Measurements from ENCODE around the gene PDE6B. TPM values are rescaled to one million over a fixed set of nuclear protein-coding genes. Genes with fewer than 3 reads are reported as not detected.

The PDE6B gene
- total RNA-seq, 1 experiment from 2014 or later, result 10.8 TPM

DNA sequence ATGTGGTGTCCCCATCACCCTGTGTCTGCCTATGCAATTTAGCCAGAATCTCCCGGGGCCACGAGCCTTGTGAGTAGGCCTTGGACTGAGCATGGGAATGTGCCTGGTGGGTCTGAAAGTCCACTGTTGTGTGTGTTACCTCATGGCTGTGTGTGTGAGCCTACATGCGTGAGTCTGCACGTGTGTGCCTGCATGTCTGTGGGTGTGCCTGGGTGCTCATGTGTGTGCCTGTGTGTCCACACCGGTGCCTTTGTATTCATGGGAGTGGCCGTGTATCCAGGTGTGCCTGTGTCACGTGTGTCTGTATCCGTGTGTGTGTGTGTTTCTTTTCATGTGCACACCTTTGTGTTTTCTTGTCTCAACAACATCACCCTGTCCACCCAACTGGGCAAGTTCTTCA lies 34.5 kb downstream of the PDE6B start:
- no peaks in the 10 kb centered on the region for H3K9me3 ChIP-seq (ENCODE audit: control insufficient read depth, low read depth, low read length)
- H2BK15ac ChIP-seq (ENCODE audit: low read depth, low read length), result no peak overlapping the region
- H3T11ph ChIP-seq (ENCODE audit: low read length), result no peak overlapping the region
- no peak overlapping the region for H3K27ac Mint-ChIP-seq
- H3K4me3 Mint-ChIP-seq, result no peak overlapping the region
- no CpG with 5 or more reads among the region's 8 CpGs for WGBS (ENCODE audit: extremely low coverage, insufficient read length, low lambda C conversion rate)
- H2BK12ac ChIP-seq (ENCODE audit: insufficient read length, low read depth, low read length), result no peak overlapping the region
- H3K9ac ChIP-seq (ENCODE audit: extremely low read depth, insufficient read length, low read length), result no peak overlapping the region
- no peaks in the 10 kb centered on the region for H3K79me2 ChIP-seq (ENCODE audit: insufficient read depth, low read length)
- H3K27ac ChIP-seq (ENCODE audit: insufficient read length, low read depth, low read length), result no peak overlapping the region
- no peak overlapping the region for H2AK5ac ChIP-seq (ENCODE audit: insufficient read length, low read length)
- no peak overlapping the region for H2BK5ac ChIP-seq (ENCODE audit: insufficient read length, low read length)
- H3K18ac ChIP-seq (ENCODE audit: insufficient read length, low read depth, low read length), result no peak overlapping the region
- peaks cover 2% of the 10 kb centered on the region; the same call in 1 of the 2 replicates for H3K27me3 Mint-ChIP-seq (ENCODE audit: low read depth)
- no peak overlapping the region for H2BK120ac ChIP-seq (ENCODE audit: low read depth, low read length, poor library complexity, severe bottlenecking)
- no peak for DNase-seq
- peaks cover 2% of the 10 kb centered on the region for H3K23me2 ChIP-seq (ENCODE audit: insufficient read length, low read depth, low read length, poor library complexity, severe bottlenecking)
- H3K36me3 Mint-ChIP-seq (ENCODE audit: insufficient read depth in 1 of 3, low read depth in 3 of 3), result peaks cover 0 to 2% (median 0%) of the 10 kb centered on the region in 3 experiments; a peak in 4 of 7 replicates
- no peak overlapping the region for H4K91ac ChIP-seq (ENCODE audit: insufficient read length, low read depth, low read length)
- H3K9me3 Mint-ChIP-seq, result no peaks in the 10 kb centered on the region; a peak in 1 of 5 replicates
- H3K79me1 ChIP-seq (ENCODE audit: insufficient read depth, low read depth, low read length, poor library complexity, severe bottlenecking), result no peaks in the 10 kb centered on the region
- no peak overlapping the region for H4K5ac ChIP-seq (ENCODE audit: insufficient read length, low read depth, low read length)
- no peak overlapping the region for H3K23ac ChIP-seq (ENCODE audit: insufficient read length, low read depth, low read length)
- H2AFZ ChIP-seq (ENCODE audit: low read length), result no peak overlapping the region
- H4K8ac ChIP-seq (replicated peaks; ENCODE audit: insufficient read length, low read depth, low read length), result no peak overlapping the region
- H3K14ac ChIP-seq (ENCODE audit: insufficient read depth, low read length), result no peak overlapping the region
- no peak overlapping the region for H3K56ac ChIP-seq (ENCODE audit: insufficient read length, low read depth, low read length)
- no peak overlapping the region for H2BK20ac ChIP-seq (ENCODE audit: low read depth, low read length, poor library complexity, severe bottlenecking)
- no peak for TF ChIP-seq CTCF (conservative IDR thresholded peaks at IDR 0.05)
- H3K4me1 ChIP-seq (ENCODE audit: insufficient read depth, low read length), result no peaks in the 10 kb centered on the region
- H3K4me1 Mint-ChIP-seq, result no peaks in the 10 kb centered on the region; a peak in 1 of 4 replicates
- H4K20me1 ChIP-seq (ENCODE audit: control insufficient read depth, insufficient read depth, insufficient read length), result no peaks in the 10 kb centered on the region
- no peak overlapping the region for H3K4ac ChIP-seq (ENCODE audit: low read depth, low read length)
- H3K4me2 ChIP-seq (ENCODE audit: insufficient read depth, insufficient read length, low read length), result no peak overlapping the region
- H3K27me3 ChIP-seq (ENCODE audit: insufficient read depth, low read length), result no peaks in the 10 kb centered on the region

Measured in H9 (cell line).